HG03060 (cell line): ENCODE measurements around the gene TOMM34.
A peak's percentile ranks its signal among the peaks of the same experiment; 100 is the strongest.

Experiments
- ATAC-seq: cut with Tn5 transposase; IDR thresholded peaks from one replicate; pipeline ENCODE4 v1.9.1; 2021; ENCODE audit warnings: low read depth, moderate number of reproducible peaks; ENCODE audit not compliant: unreplicated experiment

Gene TOMM34

GRCh38 chr20:44960103-44960852 is at the start of gene TOMM34:
Gene TOMM34 (minus strand): TSS chr20:44960397. CDS start chr20:44960333, 64 bp downstream.
- ATAC-seq = peak; percentile 53

- no peak for ATAC-seq
These were observed 48.4 kb upstream of the TOMM34 start for GRCh38 chr20:45008521-45009049.

GRCh38 chr20:44997668-44998067 is 37.5 kb upstream of the TOMM34 start:
- no peak for ATAC-seq

GRCh38 chr20:44997171-44997570 is 37.0 kb upstream of the TOMM34 start:
- no peak for ATAC-seq

- ATAC-seq = no peak
These were observed 33.1 kb upstream of the TOMM34 start for GRCh38 chr20:44993343-44993742.

- no peak for ATAC-seq
These were observed 30.8 kb upstream of the TOMM34 start for GRCh38 chr20:44990957-44991356.

GRCh38 chr20:44990425-44990824 is 30.2 kb upstream of the TOMM34 start:
- ATAC-seq = no peak

- no peak for ATAC-seq
These were observed 28.5 kb upstream of the TOMM34 start for GRCh38 chr20:44988631-44989171.

GRCh38 chr20:44983093-44983674 is 23.0 kb upstream of the TOMM34 start:
- no peak for ATAC-seq

GRCh38 chr20:44981736-44982406 is 21.7 kb upstream of the TOMM34 start:
- ATAC-seq = no peak

GRCh38 chr20:44979090-44979621 is 19.0 kb upstream of the TOMM34 start:
- peak; percentile 83 for ATAC-seq

- ATAC-seq = no peak
These were observed 16.5 kb upstream of the TOMM34 start for GRCh38 chr20:44976698-44977097.

- no peak for ATAC-seq
These were observed 12.9 kb upstream of the TOMM34 start for GRCh38 chr20:44973053-44973452.

GRCh38 chr20:44970243-44970757 is 10.1 kb upstream of the TOMM34 start:
- ATAC-seq = no peak

- no peak for ATAC-seq
These were observed 9.2 kb upstream of the TOMM34 start for GRCh38 chr20:44969300-44969894.

GRCh38 chr20:44967207-44967807 is 7.1 kb upstream of the TOMM34 start:
- ATAC-seq = no peak

- ATAC-seq = peak; percentile 37
These were observed 6.1 kb upstream of the TOMM34 start, which contains the start of gene STK4 for GRCh38 chr20:44966030-44966961. Gene STK4 (plus strand): TSS chr20:44966512. CDS start chr20:44966569, 57 bp downstream.

- no peak for ATAC-seq
These were observed 5.4 kb upstream of the TOMM34 start for GRCh38 chr20:44965651-44966029.
